Neural cell (in vitro differentiated cells): ENCODE results near the gene CNTLN.

Experiments
- CTCF ChIP-seq: fragments of 450-650 bp; IDR thresholded peaks from 2 replicates; pipeline ENCODE4 v1.5.1; 2014; ENCODE audit warnings: antibody characterized with exemption, mild to moderate bottlenecking, moderate library complexity; ENCODE audit not compliant: poor library complexity, severe bottlenecking
- EP300 ChIP-seq: fragments of 450-650 bp; conservative IDR thresholded peaks from 2 replicates; pipeline ENCODE4 v1.6.1; 2014; ENCODE audit warnings: antibody characterized with exemption, mild to moderate bottlenecking, moderate library complexity; ENCODE audit not compliant: poor library complexity, severe bottlenecking
- EZH2 ChIP-seq: fragments of 200-600, 300-800 bp; shearing (Covaris generic), sonication (generic); IDR thresholded peaks from 2 replicates; pipeline ENCODE4 v1.6.1; 2014; ENCODE audit warnings: antibody characterized with exemption, low read length, borderline replicate concordance, mild to moderate bottlenecking; ENCODE audit not compliant: insufficient read depth, poor library complexity, severe bottlenecking
- MXI1 ChIP-seq: fragments of 450-650 bp; conservative IDR thresholded peaks from 2 replicates; pipeline ENCODE4 v1.6.1; 2014; ENCODE audit warnings: antibody characterized with exemption, mild to moderate bottlenecking; ENCODE audit not compliant: poor library complexity, severe bottlenecking
- RAD21 ChIP-seq: fragments of 450-650 bp; conservative IDR thresholded peaks from 2 replicates; pipeline ENCODE4 v1.6.1; 2014; ENCODE audit warnings: antibody characterized with exemption, mild to moderate bottlenecking, moderate library complexity
- REST ChIP-seq: IDR thresholded peaks from 2 replicates; pipeline ENCODE4 v1.6.1; 2012; ENCODE audit warnings: borderline replicate concordance
- SMC3 ChIP-seq: fragments of 450-650 bp; conservative IDR thresholded peaks from 2 replicates; pipeline ENCODE4 v1.6.1; 2014; ENCODE audit warnings: antibody characterized with exemption, mild to moderate bottlenecking, moderate library complexity; ENCODE audit not compliant: poor library complexity
- TAF1 ChIP-seq: IDR thresholded peaks from 2 replicates; pipeline ENCODE4 v1.6.1; 2012; ENCODE audit warnings: low read depth

GRCh38 chr9:17137566-17137965 is 2.7 kb downstream of the CNTLN start:
- TF ChIP-seq CTCF (no peak), RAD21 (no peak), EZH2 (no peak), MXI1 (no peak), REST (no peak), EP300 (no peak), SMC3 (no peak), TAF1 (no peak)
